Smooth muscle cell of the umbilical artery (primary cell): Measurements from ENCODE around the gene SSX3. TPM values are rescaled to one million over a fixed set of nuclear protein-coding genes. Genes with fewer than 3 reads are reported as not detected.

Source experiments
- total RNA-seq: library from RNA; depleted of rRNA; stranded (reverse); fragments of >200 nt; gene quantifications from 2 replicates; pipeline ENCODE4 v1.2.3, GENCODE V29; 2014

SSX3 gene, protein sequence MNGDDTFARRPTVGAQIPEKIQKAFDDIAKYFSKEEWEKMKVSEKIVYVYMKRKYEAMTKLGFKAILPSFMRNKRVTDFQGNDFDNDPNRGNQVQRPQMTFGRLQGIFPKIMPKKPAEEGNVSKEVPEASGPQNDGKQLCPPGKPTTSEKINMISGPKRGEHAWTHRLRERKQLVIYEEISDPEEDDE
- total RNA-seq = not detected in 2 replicates

GRCh38 chrX:48356315-48357094 is at the start of gene SSX3:
SSX3 (minus strand) TSS chrX:48356703; CDS start chrX:48355249, 1,454 bp downstream.

GRCh38 chrX:48383239-48383638 is 26.7 kb upstream of the SSX3 start, which contains the start of gene SSX4:
SSX4 (plus strand) TSS chrX:48383539; CDS start chrX:48384054, 515 bp downstream.

Other genes with a start within 250 kb of the SSX3 start
- gene SPACA5B, start 226.1 kb downstream of the SSX3 start, total RNA-seq = not detected in 2 replicates
- not detected in 2 replicates for gene SSX5, start 159.9 kb downstream of the SSX3 start, total RNA-seq
- gene SSX1, start 101.3 kb downstream of the SSX3 start, total RNA-seq = not detected in 2 replicates
- gene SSX4, start 26.8 kb upstream of the SSX3 start, total RNA-seq = not detected in 2 replicates
- gene SSX4B, start 55.3 kb upstream of the SSX3 start, total RNA-seq = not detected in 2 replicates
- 30.6 and 61.8 TPM in 2 replicates for gene SLC38A5, start 113.6 kb upstream of the SSX3 start, total RNA-seq
- 49.3 and 61.4 TPM in 2 replicates for gene FTSJ1, start 119.5 kb upstream of the SSX3 start, total RNA-seq
- gene PORCN, start 152.3 kb upstream of the SSX3 start, total RNA-seq = 9.3 and 10.4 TPM in 2 replicates
- gene EBP, start 165.1 kb upstream of the SSX3 start, total RNA-seq = 35.6 and 45.4 TPM in 2 replicates
- gene TBC1D25, start 183.0 kb upstream of the SSX3 start, total RNA-seq = 3.3 and 8.5 TPM in 2 replicates
- gene RBM3, start 217.8 kb upstream of the SSX3 start, total RNA-seq = 53.3 and 64.1 TPM in 2 replicates
- gene WDR13, start 240.8 kb upstream of the SSX3 start, total RNA-seq = 75.9 and 76.6 TPM in 2 replicates